ENCODE measurements around the gene HOGA1. TPM values are rescaled to one million over a fixed set of nuclear protein-coding genes. Genes with fewer than 3 reads are reported as not detected.
A peak's percentile ranks its signal among the peaks of the same experiment; 100 is the strongest.

HOGA1 gene
- total RNA-seq, 1 experiment from 2014 or later = 0.15 TPM

GRCh38 chr10:97643441-97643985 lies 59.3 kb downstream of the HOGA1 start:
- ATAC-seq (no peak), DNase-seq (ENCODE audit: low spot score) (no peak)
- peaks cover 27% of the 10 kb centered on the region for H3K36me3 Mint-ChIP-seq
- H3K4me1 Mint-ChIP-seq = peaks cover 38% of the 10 kb centered on the region
- ChIA-PET POLR2A (no interaction called here), CTCF (no interaction called here)
- no peak overlapping the region; the same call in 1 of the 2 replicates for H3K4me3 Mint-ChIP-seq
- H3K27ac Mint-ChIP-seq = peak overlapping the region; percentile 32
- no peak for TF ChIP-seq FOXJ3 (CRISPR knock-in tag; IDR thresholded peaks at IDR 0.05; ENCODE audit: borderline replicate concordance)
- TF ChIP-seq GABPB1 (CRISPR knock-in tag; IDR thresholded peaks at IDR 0.05) = no peak
- TF ChIP-seq KAT7 (CRISPR knock-in tag; IDR thresholded peaks at IDR 0.05; ENCODE audit: borderline replicate concordance) = no peak
- TF ChIP-seq MLX (CRISPR knock-in tag; IDR thresholded peaks at IDR 0.05) = no peak
- no peak for TF ChIP-seq GTF2I (CRISPR knock-in tag; conservative IDR thresholded peaks at IDR 0.05)
- no peak for TF ChIP-seq TCF7 (CRISPR knock-in tag; IDR thresholded peaks at IDR 0.05; ENCODE audit: low read depth)
- TF ChIP-seq NR2C2 (CRISPR knock-in tag; IDR thresholded peaks at IDR 0.05) = no peak
- no peak for TF ChIP-seq ZSCAN18 (CRISPR knock-in tag; IDR thresholded peaks at IDR 0.05)
- TF ChIP-seq ATF6 (CRISPR knock-in tag; IDR thresholded peaks at IDR 0.05) = no peak
- TF ChIP-seq NR1H2 (CRISPR knock-in tag; IDR thresholded peaks at IDR 0.05) = no peak
- no peak for TF ChIP-seq EMX1 (CRISPR knock-in tag; IDR thresholded peaks at IDR 0.05)
- TF ChIP-seq ZNF416 (CRISPR knock-in tag; IDR thresholded peaks at IDR 0.05) = no peak
- no peak for TF ChIP-seq ZNF121 (CRISPR knock-in tag; IDR thresholded peaks at IDR 0.05)
- TF ChIP-seq STAT6 (CRISPR knock-in tag; conservative IDR thresholded peaks at IDR 0.05; ENCODE audit: low read depth) = no peak
- no peak for TF ChIP-seq ERG (CRISPR knock-in tag; IDR thresholded peaks at IDR 0.05)
- TF ChIP-seq CREB1 (CRISPR knock-in tag; IDR thresholded peaks at IDR 0.05) = no peak
- no peak for TF ChIP-seq HMGXB4 (CRISPR knock-in tag; IDR thresholded peaks at IDR 0.05)
- no peak for TF ChIP-seq NFATC4 (CRISPR knock-in tag; IDR thresholded peaks at IDR 0.05)
- H3K9me3 Mint-ChIP-seq = no peaks in the 10 kb centered on the region
- H3K27me3 Mint-ChIP-seq (ENCODE audit: low read depth) = no peaks in the 10 kb centered on the region
